SK-N-SH (cell line): Measurements from ENCODE around the gene NEMP2. TPM values are rescaled to one million over a fixed set of nuclear protein-coding genes. Genes with fewer than 3 reads are reported as not detected.

Source experiments
- CTCF ChIA-PET: fragments of 300-600, 350-600 bp; formaldehyde crosslinking; extraction: SDS; loops from one replicate; lab custom pipeline; 2021; lab: Yijun Ruan, JAX
- POLR2A ChIA-PET: fragments of 350-600 bp; sonication (Branson Sonifier 250); formaldehyde crosslinking; extraction: SDS; loops from one replicate; lab custom pipeline; 2020; ENCODE audit warnings: antibody characterized with exemption, inconsistent platforms; lab: Yijun Ruan, JAX
- DNase-seq: peaks from one replicate; pipeline ENCODE4 v3.0.0; 2012
- H2AFZ ChIP-seq: fragments of 200-600 bp; sonication (generic); 2 replicates; pipeline ENCODE4 v1.8.1; 2016; ENCODE audit warnings: antibody characterized with exemption, mild to moderate bottlenecking, low read depth
- H3F3A ChIP-seq: fragments of 200-600 bp; sonication (generic); replicated peaks from 2 replicates; pipeline ENCODE3; 2016; ENCODE audit warnings: antibody characterized with exemption, mild to moderate bottlenecking; ENCODE audit not compliant: insufficient read depth
- H3K27ac ChIP-seq, 2 experiments: fragments of 200-500 bp in 1 of 2; fragments of 200-600 bp in 1 of 2; sonication (Bioruptor generic) in 1 of 2; sonication (generic), shearing (Covaris generic) in 1 of 2; 2 replicates each; pipeline versions ENCODE4 v1.5.1 to v1.6.1; 2014 to 2016; ENCODE audit warnings: low read depth in 2 of 2, inconsistent platforms in 1 of 2, low read length in 1 of 2, mild to moderate bottlenecking in 1 of 2, mixed read lengths in 1 of 2
- H3K27me3 ChIP-seq: fragments of 200-600 bp; sonication (generic), shearing (Covaris generic); 2 replicates; pipeline ENCODE4 v1.6.1; 2016; ENCODE audit warnings: mixed run types; ENCODE audit not compliant: insufficient read depth
- H3K36me3 ChIP-seq, 2 experiments: fragments of 200-500 bp in 1 of 2; fragments of 200-600 bp in 1 of 2; sonication (Bioruptor generic) in 1 of 2; sonication (generic) in 1 of 2; replicated peaks in 1 of 2; 2 replicates each; pipeline versions ENCODE3 to v1.5.1; 2014 to 2016; ENCODE audit warnings: low read length in 1 of 2, mild to moderate bottlenecking in 1 of 2; ENCODE audit not compliant: insufficient read depth in 2 of 2, control insufficient read depth in 1 of 2
- H3K4me1 ChIP-seq, 2 experiments: fragments of 200-500 bp in 1 of 2; fragments of 200-600 bp in 1 of 2; sonication (Bioruptor generic) in 1 of 2; sonication (generic), shearing (Covaris generic) in 1 of 2; 2 replicates each; pipeline versions ENCODE4 v1.5.1 to v1.6.1; 2014 to 2016; ENCODE audit warnings: low read depth in 1 of 2, low read length in 1 of 2, mixed run types in 1 of 2; ENCODE audit not compliant: insufficient read depth in 2 of 2, control insufficient read depth in 1 of 2
- H3K4me2 ChIP-seq: fragments of 200-600 bp; sonication (generic), shearing (Covaris generic); 2 replicates; pipeline ENCODE4 v1.6.1; 2017; ENCODE audit warnings: mixed run types
- H3K4me3 ChIP-seq, 2 experiments: fragments of 200-500 bp in 1 of 2; fragments of 200-600 bp in 1 of 2; sonication (Bioruptor generic) in 1 of 2; sonication (generic), shearing (Covaris generic) in 1 of 2; 2 replicates each; pipeline versions ENCODE4 v1.5.1 to v1.8.1; 2014 to 2016; ENCODE audit warnings: low read depth in 2 of 2, inconsistent platforms in 1 of 2, low read length in 1 of 2, mild to moderate bottlenecking in 1 of 2, mixed read lengths in 1 of 2, moderate library complexity in 1 of 2
- H3K79me2 ChIP-seq: fragments of 200-600 bp; sonication (generic); 2 replicates; pipeline ENCODE4 v1.8.1; 2017; ENCODE audit warnings: mild to moderate bottlenecking; ENCODE audit not compliant: insufficient read depth
- H3K9ac ChIP-seq: fragments of 200-600 bp; sonication (generic); 2 replicates; pipeline ENCODE4 v1.6.1; 2017; ENCODE audit warnings: mixed run types
- H3K9me2 ChIP-seq: fragments of 200-600 bp; sonication (generic); 2 replicates; pipeline ENCODE4 v1.6.1; 2017; ENCODE audit warnings: mixed run types
- H3K9me3 ChIP-seq: fragments of 200-600 bp; sonication (generic); 2 replicates; pipeline ENCODE4 v1.6.1; 2017; ENCODE audit warnings: mixed run types, mild to moderate bottlenecking, moderate library complexity
- H4K20me1 ChIP-seq: fragments of 200-600 bp; sonication (generic); 2 replicates; pipeline ENCODE4 v1.6.1; 2017; ENCODE audit warnings: mild to moderate bottlenecking, mixed run types; ENCODE audit not compliant: insufficient read depth
- EP300 ChIP-seq, 2 experiments: IDR thresholded peaks; 2 replicates each; pipeline versions ENCODE4 v1.4.0 to v1.6.1; 2012; ENCODE audit warnings: borderline replicate concordance in 1 of 2, low read depth in 1 of 2, low read length in 1 of 2
- FOXJ3 ChIP-seq: sonication (generic); formaldehyde crosslinking; IDR thresholded peaks from 2 replicates; pipeline ENCODE4 v1.5.1; 2020; ENCODE audit warnings: mild to moderate bottlenecking, missing genetic modification reagents
- IRF3 ChIP-seq: fragments of 150-350 bp; IDR thresholded peaks from 2 replicates; pipeline ENCODE4 v1.6.1; 2016; ENCODE audit warnings: mild to moderate bottlenecking, low read depth, low read length
- NFIC ChIP-seq: IDR thresholded peaks from 2 replicates; pipeline ENCODE4 v1.4.0; 2012; ENCODE audit warnings: borderline replicate concordance
- RCOR1 ChIP-seq: fragments of 150-350 bp; IDR thresholded peaks from 2 replicates; pipeline ENCODE4 v1.6.1; 2017; ENCODE audit warnings: antibody characterized with exemption, low read length
- REST ChIP-seq: IDR thresholded peaks from 2 replicates; pipeline ENCODE4 v1.6.1; 2012; ENCODE audit warnings: mild to moderate bottlenecking, low read depth, low read length, moderate library complexity
- TEAD4 ChIP-seq: IDR thresholded peaks from 2 replicates; pipeline ENCODE4 v1.4.0; 2012; ENCODE audit warnings: mild to moderate bottlenecking, borderline replicate concordance; ENCODE audit not compliant: insufficient read depth
- WGBS: methylation state at CpG from one replicate; pipeline ENCODE4 v1.1.6; 2017; ENCODE audit warnings: low lambda C conversion rate; 5-methylcytosine and 5-hydroxymethylcytosine counted together
- polyA plus RNA-seq, 3 experiments: library from polyadenylated mRNA; depleted of rRNA; stranded (reverse); fragments of >200 nt; gene quantifications; 2 replicates each; pipeline ENCODE4 v1.2.3, GENCODE V29; 2012
- TF ChIP-seq, protein P1 (sequence below): fragments of 200-600 bp; sonication (generic); IDR thresholded peaks from 2 replicates; pipeline ENCODE4 v1.6.1; 2017; ENCODE audit warnings: antibody characterized with exemption, mild to moderate bottlenecking, moderate library complexity

NEMP2 gene
- polyA plus RNA-seq, 1 of the 3 experiments (the other 2 are of a cell fraction), result 2.0 TPM

GRCh38 chr2:190579915-190580846 lies 45.7 kb upstream of the NEMP2 start (continued):
- TF ChIP-seq TEAD4, result no peak

- H3K79me2 ChIP-seq, result no peaks in the 10 kb centered on the region
- WGBS, result 94% methylated on average over 2 of the region's 2 CpGs
- no peaks in the 10 kb centered on the region for H3K36me3 ChIP-seq
- H3K4me3 ChIP-seq, result no peak overlapping the region
- CTCF ChIA-PET, result interaction anchor here (0.7 kb wide), 1 partner anchor 14 kb away, joined by 3 read pairs; no protein-coding TSS in a partner anchor
- TF ChIP-seq, protein P1, sequence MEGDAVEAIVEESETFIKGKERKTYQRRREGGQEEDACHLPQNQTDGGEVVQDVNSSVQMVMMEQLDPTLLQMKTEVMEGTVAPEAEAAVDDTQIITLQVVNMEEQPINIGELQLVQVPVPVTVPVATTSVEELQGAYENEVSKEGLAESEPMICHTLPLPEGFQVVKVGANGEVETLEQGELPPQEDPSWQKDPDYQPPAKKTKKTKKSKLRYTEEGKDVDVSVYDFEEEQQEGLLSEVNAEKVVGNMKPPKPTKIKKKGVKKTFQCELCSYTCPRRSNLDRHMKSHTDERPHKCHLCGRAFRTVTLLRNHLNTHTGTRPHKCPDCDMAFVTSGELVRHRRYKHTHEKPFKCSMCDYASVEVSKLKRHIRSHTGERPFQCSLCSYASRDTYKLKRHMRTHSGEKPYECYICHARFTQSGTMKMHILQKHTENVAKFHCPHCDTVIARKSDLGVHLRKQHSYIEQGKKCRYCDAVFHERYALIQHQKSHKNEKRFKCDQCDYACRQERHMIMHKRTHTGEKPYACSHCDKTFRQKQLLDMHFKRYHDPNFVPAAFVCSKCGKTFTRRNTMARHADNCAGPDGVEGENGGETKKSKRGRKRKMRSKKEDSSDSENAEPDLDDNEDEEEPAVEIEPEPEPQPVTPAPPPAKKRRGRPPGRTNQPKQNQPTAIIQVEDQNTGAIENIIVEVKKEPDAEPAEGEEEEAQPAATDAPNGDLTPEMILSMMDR, result no peak
- no peak for DNase-seq
- H3K9me3 ChIP-seq, result no peaks in the 10 kb centered on the region
- no peaks in the 10 kb centered on the region for H3F3A ChIP-seq
- no peaks in the 10 kb centered on the region for H3K27me3 ChIP-seq
- H3K4me2 ChIP-seq, result no peak overlapping the region
- H3K9me2 ChIP-seq, result no peaks in the 10 kb centered on the region
- no peak overlapping the region for H3K27ac ChIP-seq
- H3K4me1 ChIP-seq, result peaks cover 0 to 6% of the 10 kb centered on the region in 2 experiments; a peak in 1 of 4 replicates
- no peaks in the 10 kb centered on the region for H4K20me1 ChIP-seq
- POLR2A ChIA-PET, result no interaction called here
- H3K9ac ChIP-seq, result no peak overlapping the region
- no peak overlapping the region for H2AFZ ChIP-seq
Measured at GRCh38 chr2:190579058-190579410, 44.5 kb upstream of the NEMP2 start.

DNA sequence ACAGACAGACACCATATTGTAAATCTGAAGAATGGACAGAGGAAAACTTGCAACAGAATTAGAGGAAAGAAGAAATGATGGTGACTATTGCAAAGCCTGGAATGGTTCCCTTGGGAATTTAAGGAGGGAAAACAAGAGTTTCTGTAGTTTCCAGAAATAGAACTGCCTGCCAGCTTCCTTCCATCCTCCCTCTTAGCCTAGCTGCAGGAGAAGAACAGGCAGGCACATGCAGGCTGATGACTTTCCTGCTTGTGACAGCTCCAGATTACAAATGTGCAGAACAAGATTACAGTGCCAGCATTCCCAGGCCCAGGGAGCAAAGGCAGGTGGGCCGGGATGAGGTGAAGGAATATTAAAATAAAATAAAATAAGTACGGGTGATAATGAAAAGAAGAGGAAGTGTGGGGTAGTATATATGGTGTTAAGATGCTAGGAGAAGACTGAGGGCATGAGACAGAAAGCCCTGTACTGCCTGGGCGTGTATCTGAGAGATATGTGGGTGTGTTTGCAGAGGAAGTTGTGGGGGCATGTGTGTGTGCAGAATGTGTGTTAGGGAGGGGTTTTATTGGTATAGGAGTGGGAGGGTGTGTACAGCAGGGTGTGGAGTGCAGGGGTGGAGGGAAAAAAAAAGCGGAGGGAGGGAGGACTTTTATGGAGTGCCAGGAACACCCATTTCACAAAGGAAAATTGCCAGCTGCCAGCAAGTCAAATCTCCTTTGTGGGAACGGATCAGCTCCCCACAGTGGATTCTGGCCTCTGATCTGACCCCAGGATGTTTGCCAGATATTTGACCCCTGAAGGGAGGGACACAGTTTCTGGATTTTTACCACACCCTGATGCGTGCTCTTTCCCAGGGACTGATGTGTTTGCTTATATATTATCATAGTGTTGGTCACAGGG lies 43.9 kb upstream of the NEMP2 start:
- TF ChIP-seq FOXJ3 (no peak), EP300 (IDR thresholded peaks at IDR 0.05; ENCODE audit: borderline replicate concordance in 1 of 2, low read depth in 1 of 2, low read length in 1 of 2) (no peak), REST (no peak), IRF3 (no peak), RCOR1 (no peak), NFIC (no peak)
- Histone ChIP-seq H3F3A (no peaks in the 10 kb centered on the region), H4K20me1 (no peaks in the 10 kb centered on the region), H3K79me2 (no peaks in the 10 kb centered on the region), H3K9ac (no peak overlapping the region), H2AFZ (no peak overlapping the region), H3K4me2 (no peak overlapping the region), H3K9me2 (no peaks in the 10 kb centered on the region), H3K27ac (no peak overlapping the region), H3K27me3 (no peaks in the 10 kb centered on the region), H3K4me1 (peaks cover 0 to under 1% of the 10 kb centered on the region in 2 experiments; a peak in 1 of 4 replicates), H3K9me3 (no peaks in the 10 kb centered on the region), H3K4me3 (no peak overlapping the region), H3K36me3 (no peaks in the 10 kb centered on the region)
- ChIA-PET POLR2A (no interaction called here), CTCF (interaction anchor here (0.7 kb wide), 1 partner anchor 14 kb away, joined by 3 read pairs; no protein-coding TSS in a partner anchor)
- WGBS, result 73% methylated on average over 6 of the region's 6 CpGs
- DNase-seq, result no peak
